Loucy (cell line): ENCODE data around the gene CRYBB1.

ENCODE experiments used
- CTCF ChIP-seq: fragments of 200-600 bp; sonication (generic); conservative IDR thresholded peaks from 2 replicates; pipeline ENCODE4 v1.5.1; 2014; ENCODE audit warnings: mild to moderate bottlenecking, antibody characterized with exemption, low read length
- EZH2phosphoT487 ChIP-seq: fragments of 200-600 bp; IDR thresholded peaks from 2 replicates; pipeline ENCODE4 v1.6.1; 2018; ENCODE audit warnings: antibody characterized with exemption, mild to moderate bottlenecking, moderate library complexity, borderline replicate concordance

DNA sequence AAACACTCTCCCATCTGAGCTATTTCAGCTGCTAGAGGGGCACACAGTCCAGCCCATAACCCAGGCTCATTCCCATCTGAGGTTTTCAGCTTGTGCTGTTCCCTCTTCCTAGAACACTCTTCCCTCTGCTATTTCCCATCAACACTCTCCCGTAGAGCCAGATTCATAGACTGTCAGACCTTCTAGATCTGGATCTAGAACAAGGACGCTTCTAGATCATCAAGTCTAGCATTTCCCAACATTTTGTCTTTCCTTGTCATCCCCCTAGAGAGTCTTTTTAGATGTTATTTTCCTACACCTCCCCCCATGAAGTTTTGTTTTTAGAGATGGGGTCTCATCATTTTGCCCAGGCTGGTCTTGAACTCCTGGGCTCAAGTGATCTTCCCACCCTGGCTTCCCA is 17.3 kb upstream of the CRYBB1 start:
- TF ChIP-seq CTCF (no peak), EZH2phosphoT487 (no peak)
